Mesenteric fat pad (tissue), 1 donor: ENCODE measurements around the gene RDH8. TPM values are rescaled to one million over a fixed set of nuclear protein-coding genes. Genes with fewer than 3 reads are reported as not detected.

Experiments used
- DNase-seq: peaks from one replicate; pipeline ENCODE4 v3.0.0-alpha.2; 2020; ENCODE audit warnings: low spot score
- long read RNA-seq: library from polyadenylated mRNA; unstranded; transcript quantifications from one replicate; pipeline ENCODE4 v2.0.0, GENCODE V29; 2020
- total RNA-seq: library from RNA; stranded (reverse); fragmentation: NEBNext Ultra II Directional; extraction: Animal tissue kit (Norgen Biotek cat#: 25700); gene quantifications from one replicate; pipeline ENCODE4 v1.2.1, GENCODE V29; 2021
- donor health status: DM: yes; HTN: yes; CAD: no.

The RDH8 gene
- not detected for total RNA-seq
- long read RNA-seq, result 0 reads

- no peak for DNase-seq
Observed at GRCh38 chr19:10013316-10013715, at the start of gene RDH8. Gene RDH8, plus strand, starts transcription at chr19:10013483. Its CDS starts 15 bp downstream, at chr19:10013498.

GRCh38 chr19:9966024-9966423 lies 47.3 kb upstream of the RDH8 start:
- DNase-seq, result no peak

- DNase-seq, result no peak
Observed at GRCh38 chr19:9966448-9966847, 46.8 kb upstream of the RDH8 start.

- no peak for DNase-seq
Observed at GRCh38 chr19:9967326-9967725, 46.0 kb upstream of the RDH8 start.

- DNase-seq, result no peak
Observed at GRCh38 chr19:9968820-9969687, 44.2 kb upstream of the RDH8 start.

GRCh38 chr19:9969688-9969975 lies 43.7 kb upstream of the RDH8 start:
- no peak for DNase-seq

GRCh38 chr19:9970481-9970880 lies 42.8 kb upstream of the RDH8 start:
- no peak for DNase-seq

GRCh38 chr19:9971166-9971897 lies 42.0 kb upstream of the RDH8 start:
- no peak for DNase-seq

GRCh38 chr19:9972103-9972502 lies 41.2 kb upstream of the RDH8 start:
- no peak for DNase-seq

GRCh38 chr19:9981406-9982260 lies 31.6 kb upstream of the RDH8 start:
- no peak for DNase-seq

- DNase-seq, result no peak
Observed at GRCh38 chr19:9986787-9987281, 26.4 kb upstream of the RDH8 start.

- DNase-seq, result no peak
Observed at GRCh38 chr19:9989504-9989903, 23.8 kb upstream of the RDH8 start.

GRCh38 chr19:9991425-9992191 lies 21.7 kb upstream of the RDH8 start:
- DNase-seq, result no peak

- DNase-seq, result no peak
Observed at GRCh38 chr19:9995084-9995483, 18.2 kb upstream of the RDH8 start.

GRCh38 chr19:9995999-9996398 lies 17.3 kb upstream of the RDH8 start:
- DNase-seq, result no peak

GRCh38 chr19:9996541-9996940 lies 16.7 kb upstream of the RDH8 start:
- DNase-seq, result no peak

GRCh38 chr19:10000171-10000826 lies 13.0 kb upstream of the RDH8 start:
- no peak for DNase-seq

GRCh38 chr19:10001899-10002298 lies 11.4 kb upstream of the RDH8 start:
- no peak for DNase-seq

- DNase-seq, result no peak
Observed at GRCh38 chr19:10003271-10003670, 10.0 kb upstream of the RDH8 start.

- DNase-seq, result no peak
Observed at GRCh38 chr19:10004617-10005016, 8.7 kb upstream of the RDH8 start.
